HEK293T (cell line): Measurements from ENCODE around the gene TRAPPC2.

Source experiments
- CTBP1 ChIP-seq: fragments of 450-650 bp; IDR thresholded peaks from 2 replicates; pipeline ENCODE4 v1.6.1; 2016; ENCODE audit warnings: borderline replicate concordance
- NFRKB ChIP-seq: fragments of 450-650 bp; IDR thresholded peaks from 2 replicates; pipeline ENCODE4 v1.6.1; 2016; ENCODE audit warnings: mild to moderate bottlenecking, moderate library complexity
- SP1 ChIP-seq: fragments of 450-650 bp; IDR thresholded peaks from 2 replicates; pipeline ENCODE4 v1.6.1; 2017
- SUZ12 ChIP-seq: fragments of 450-650 bp; IDR thresholded peaks from 2 replicates; pipeline ENCODE4 v1.6.1; 2016; ENCODE audit warnings: mild to moderate bottlenecking
- ZNF384 ChIP-seq: fragments of 450-650 bp; IDR thresholded peaks from 2 replicates; pipeline ENCODE4 v1.6.1; 2016

DNA sequence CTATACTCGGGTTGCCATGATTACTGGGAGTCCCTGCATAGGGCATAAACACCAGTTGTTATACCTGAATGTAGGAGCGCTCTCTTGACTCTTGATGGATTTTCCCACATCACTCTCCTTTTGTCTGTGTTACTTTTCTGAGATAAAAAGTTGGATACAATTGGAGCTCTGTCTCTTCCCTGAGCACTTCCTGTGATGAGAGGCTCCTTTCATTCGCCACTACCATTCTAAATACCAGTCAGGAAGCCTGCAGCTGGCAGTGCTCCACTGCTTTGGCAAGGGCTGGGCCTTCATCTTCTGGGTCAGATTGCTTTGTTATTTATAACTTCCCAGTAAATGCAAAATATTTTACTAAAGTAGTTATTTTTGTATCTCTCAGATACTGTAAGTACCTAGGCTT is 67.6 kb downstream of the TRAPPC2 start:
- TF ChIP-seq SP1 (no peak), CTBP1 (no peak), ZNF384 (no peak), SUZ12 (no peak), NFRKB (no peak)
